ENCODE results near the gene PHYHIPL.

- TF ChIP-seq CTCF (IDR thresholded peaks at IDR 0.05) = no peak
- no peak for TF ChIP-seq ZFX (IDR thresholded peaks at IDR 0.05; ENCODE audit: borderline replicate concordance)
Measured at GRCh38 chr10:59265141-59265540, 88.7 kb downstream of the PHYHIPL start.
